ENCODE results near the gene CFLAR.

DNA sequence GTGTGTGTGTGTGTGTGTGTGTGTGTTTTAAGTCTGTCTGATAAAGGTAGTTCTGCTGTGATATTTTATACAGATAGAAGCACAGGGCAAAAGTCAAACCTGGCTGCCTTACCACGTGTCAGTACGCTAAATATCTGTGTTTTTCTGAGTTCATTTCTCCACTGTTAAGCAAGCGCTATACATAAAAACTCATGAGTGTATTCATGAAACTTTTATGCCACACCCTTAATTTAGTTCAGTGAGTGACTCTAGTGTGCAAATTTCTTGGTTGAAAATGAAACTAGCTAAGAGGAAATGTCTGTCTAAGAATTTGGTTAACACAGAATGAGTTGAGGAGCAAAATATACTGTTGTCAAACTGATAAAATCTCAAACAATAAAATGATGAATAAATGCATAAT, 78.1 kb downstream of the CFLAR start:
- TF ChIP-seq CTCF (IDR thresholded peaks at IDR 0.05 in 2 of 3, conservative IDR thresholded peaks at IDR 0.05 in 1 of 3; ENCODE audit: borderline replicate concordance in 1 of 3, insufficient read depth in 1 of 3, low read depth in 2 of 3, low read length in 2 of 3) (no peak), SRF (IDR thresholded peaks at IDR 0.05; ENCODE audit: low read depth) (no peak), POLR2A (IDR thresholded peaks at IDR 0.05; ENCODE audit: borderline replicate concordance, extremely low read depth, insufficient read depth, insufficient read length) (no peak), FOSL1 (IDR thresholded peaks at IDR 0.05; ENCODE audit: low read depth) (no peak), YY1 (IDR thresholded peaks at IDR 0.05; ENCODE audit: extremely low read depth, insufficient replicate concordance, low read depth, low read length) (no peak)
- TF ChIP-seq, protein P1, sequence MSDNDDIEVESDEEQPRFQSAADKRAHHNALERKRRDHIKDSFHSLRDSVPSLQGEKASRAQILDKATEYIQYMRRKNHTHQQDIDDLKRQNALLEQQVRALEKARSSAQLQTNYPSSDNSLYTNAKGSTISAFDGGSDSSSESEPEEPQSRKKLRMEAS (IDR thresholded peaks at IDR 0.05): no peak

Measured in HCT116 (cell line).